ENCODE measurements around the gene RHEB. TPM values are rescaled to one million over a fixed set of nuclear protein-coding genes. Genes with fewer than 3 reads are reported as not detected.

The RHEB gene
- total and polyA plus RNA-seq, 8 donors: 18.5 to 141 (median 84.2) TPM

DNA sequence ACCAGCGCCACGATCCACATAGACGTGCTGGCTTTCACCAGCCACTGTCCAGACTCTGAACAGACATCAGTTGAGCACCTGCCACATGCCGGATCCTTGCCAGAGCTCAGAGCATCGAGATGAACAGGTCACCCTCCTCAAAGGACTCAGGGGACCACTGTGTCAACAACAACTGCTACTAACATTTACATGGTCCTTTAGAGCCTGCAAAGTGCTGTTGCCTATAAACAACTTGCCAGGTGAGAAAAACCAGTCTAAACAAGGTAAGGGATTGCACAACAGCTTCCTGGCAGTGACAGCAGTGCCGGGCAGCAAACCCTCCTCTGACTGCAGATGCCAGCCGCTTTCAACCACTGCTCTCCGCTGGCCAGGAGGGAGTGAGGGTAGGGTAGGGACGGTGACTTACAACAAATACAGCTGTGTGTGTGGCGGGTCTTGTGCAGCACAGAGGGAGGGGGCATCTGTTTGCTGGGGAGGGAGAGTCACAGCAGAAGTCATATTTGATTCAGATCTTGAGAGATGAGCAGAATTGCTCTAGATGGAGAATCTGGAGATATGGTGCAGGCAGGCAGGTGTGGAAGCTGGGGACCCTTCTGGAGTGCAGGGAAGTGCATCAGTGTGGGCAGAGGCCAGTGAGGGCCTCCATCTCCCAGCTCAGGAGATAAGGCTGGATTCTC is 32.8 kb upstream of the RHEB start:
- Histone ChIP-seq H3K4me1 (peaks cover 9 to 31% (median 23%) of the 10 kb centered on the region in 4 donors), H3K9me3 (no peaks in the 10 kb centered on the region), H3K27ac (peak overlapping the region in 3 of 5 donors; percentile 25 to 74 (median 36)), H3K4me3 (no peak overlapping the region), H3K27me3 (no peaks in the 10 kb centered on the region), H3K36me3 (peaks cover 6 to 28% (median 25%) of the 10 kb centered on the region in 4 donors)
- 26 to 43% (median 39%) methylated on average over 8 to 10 of the region's 10 CpGs for WGBS, 5 donors
- TF ChIP-seq EP300 (IDR thresholded peaks at IDR 0.05) (peak; percentile 93), POLR2AphosphoS5 (IDR thresholded peaks at IDR 0.05) (peak; percentile 53 to 90 (median 78))
- TF ChIP-seq, protein P1, sequence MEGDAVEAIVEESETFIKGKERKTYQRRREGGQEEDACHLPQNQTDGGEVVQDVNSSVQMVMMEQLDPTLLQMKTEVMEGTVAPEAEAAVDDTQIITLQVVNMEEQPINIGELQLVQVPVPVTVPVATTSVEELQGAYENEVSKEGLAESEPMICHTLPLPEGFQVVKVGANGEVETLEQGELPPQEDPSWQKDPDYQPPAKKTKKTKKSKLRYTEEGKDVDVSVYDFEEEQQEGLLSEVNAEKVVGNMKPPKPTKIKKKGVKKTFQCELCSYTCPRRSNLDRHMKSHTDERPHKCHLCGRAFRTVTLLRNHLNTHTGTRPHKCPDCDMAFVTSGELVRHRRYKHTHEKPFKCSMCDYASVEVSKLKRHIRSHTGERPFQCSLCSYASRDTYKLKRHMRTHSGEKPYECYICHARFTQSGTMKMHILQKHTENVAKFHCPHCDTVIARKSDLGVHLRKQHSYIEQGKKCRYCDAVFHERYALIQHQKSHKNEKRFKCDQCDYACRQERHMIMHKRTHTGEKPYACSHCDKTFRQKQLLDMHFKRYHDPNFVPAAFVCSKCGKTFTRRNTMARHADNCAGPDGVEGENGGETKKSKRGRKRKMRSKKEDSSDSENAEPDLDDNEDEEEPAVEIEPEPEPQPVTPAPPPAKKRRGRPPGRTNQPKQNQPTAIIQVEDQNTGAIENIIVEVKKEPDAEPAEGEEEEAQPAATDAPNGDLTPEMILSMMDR (IDR thresholded peaks at IDR 0.05): no peak
- intact Hi-C loops (cut with DNase I; ENCODE audit: low total_unique reads): no loop called here
- peak; percentile 70 to 78 for DNase-seq

GRCh38 chr7:151551820-151552219 is 32.1 kb upstream of the RHEB start:
- WGBS, 5 donors: 71 to 89% (median 82%) methylated on average over 7 of the region's 7 CpGs

DNA sequence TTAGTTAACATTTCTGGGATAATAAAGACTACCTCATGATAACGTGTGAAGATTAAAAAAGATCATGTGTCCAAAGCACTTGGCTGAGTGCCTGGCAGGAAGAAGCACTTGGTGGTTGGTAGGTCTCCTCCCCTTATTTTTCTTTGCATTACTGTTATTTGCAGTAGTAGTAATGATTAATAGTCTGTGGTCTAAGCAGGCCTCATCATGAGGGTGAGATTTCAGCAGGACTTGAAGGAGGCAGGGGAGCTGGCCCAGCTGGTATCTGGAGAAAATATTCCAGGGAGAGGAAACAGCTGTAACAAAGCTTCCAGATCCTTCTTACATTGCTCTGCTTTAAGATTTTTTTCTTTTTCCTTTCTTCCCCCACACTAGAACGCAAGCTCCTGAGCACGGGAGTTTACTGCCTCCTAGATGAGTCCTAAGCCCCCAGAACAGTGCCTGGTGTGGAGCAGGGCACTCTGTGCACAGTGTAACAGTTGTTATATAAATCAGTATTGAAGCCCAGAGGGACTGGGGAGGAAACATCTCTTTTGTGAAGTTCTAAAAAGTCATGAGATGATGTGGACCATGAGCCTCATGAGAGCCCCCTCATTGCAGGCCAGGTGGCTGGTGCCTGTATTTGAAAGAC is 31.1 kb upstream of the RHEB start:
- peak; percentile 48 to 81 for DNase-seq
- peaks cover 0 to 13% (median 10%) of the 10 kb centered on the region in 4 donors for H3K36me3 ChIP-seq
- peak overlapping the region in 1 of 5 donors; percentile 74 for H3K27ac ChIP-seq
- H3K4me1 ChIP-seq: peaks cover 9 to 31% (median 23%) of the 10 kb centered on the region in 4 donors
- TF ChIP-seq POLR2A (IDR thresholded peaks at IDR 0.05) (no peak), POLR2AphosphoS5 (IDR thresholded peaks at IDR 0.05) (no peak), EP300 (IDR thresholded peaks at IDR 0.05) (no peak)
- TF ChIP-seq, protein P1 (IDR thresholded peaks at IDR 0.05): no peak
- no peaks in the 10 kb centered on the region for H3K9me3 ChIP-seq
- 20 to 29% (median 25%) methylated on average over 3 of the region's 3 CpGs for WGBS, 5 donors
- H3K27me3 ChIP-seq: no peaks in the 10 kb centered on the region
- intact Hi-C loops (cut with DNase I; ENCODE audit: low total_unique reads): no loop called here
- H3K4me3 ChIP-seq: no peak overlapping the region

More at GRCh38 chr7:151551820-151552219, 32.1 kb upstream of the RHEB start:
- no peaks in the 10 kb centered on the region for H3K27me3 ChIP-seq
- TF ChIP-seq EP300 (IDR thresholded peaks at IDR 0.05): no peak
- TF ChIP-seq POLR2AphosphoS5 (IDR thresholded peaks at IDR 0.05): no peak
- TF ChIP-seq, protein P1 (IDR thresholded peaks at IDR 0.05): no peak
- no peak for TF ChIP-seq POLR2A (IDR thresholded peaks at IDR 0.05)
- no peaks in the 10 kb centered on the region for H3K9me3 ChIP-seq
- intact Hi-C loops (cut with DNase I; ENCODE audit: low total_unique reads): no loop called here
- H3K27ac ChIP-seq: peak overlapping the region in 3 of 5 donors; percentile 25 to 74 (median 36)
- H3K36me3 ChIP-seq: peaks cover under 1 to 22% (median 18%) of the 10 kb centered on the region in 4 donors
- DNase-seq: no peak
- no peak overlapping the region for H3K4me3 ChIP-seq
- H3K4me1 ChIP-seq: peaks cover 9 to 31% (median 23%) of the 10 kb centered on the region in 4 donors

- Histone ChIP-seq H3K9me3 (no peaks in the 10 kb centered on the region), H3K27me3 (no peaks in the 10 kb centered on the region), H3K4me1 (peaks cover 9 to 31% (median 23%) of the 10 kb centered on the region in 4 donors), H3K27ac (no peak overlapping the region), H3K36me3 (peaks cover 0 to 2% (median under 1%) of the 10 kb centered on the region in 4 donors), H3K4me3 (no peak overlapping the region)
- intact Hi-C loops (cut with DNase I; ENCODE audit: low total_unique reads): no loop called here
- TF ChIP-seq, protein P1 (IDR thresholded peaks at IDR 0.05): no peak
- TF ChIP-seq EP300 (IDR thresholded peaks at IDR 0.05) (no peak), POLR2AphosphoS5 (IDR thresholded peaks at IDR 0.05) (no peak)
- WGBS, 5 donors: 93 to 98% (median 95%) methylated on average over 6 of the region's 6 CpGs
- no peak for DNase-seq
These were observed 29.9 kb upstream of the RHEB start for GRCh38 chr7:151549644-151550043.

All from stomach (tissue), 9 donors.